NCI-H345 treated with DMSO at 0.1 percent for 48 hours (cell line): ENCODE results near the gene SNX24.

Experiments
- DNase-seq: peaks from one replicate; lab custom pipeline; 2025; ENCODE audit not compliant: unreplicated experiment; lab: John Stamatoyannopoulos, UW

The SNX24 gene

GRCh38 chr5:122915717-122916461 is 70.5 kb downstream of the SNX24 start:
- no peak for DNase-seq

- no peak for DNase-seq
Observed at GRCh38 chr5:122916490-122916889, 71.1 kb downstream of the SNX24 start.

GRCh38 chr5:122919969-122920368 is 74.6 kb downstream of the SNX24 start:
- DNase-seq: no peak

GRCh38 chr5:122921826-122922225 is 76.4 kb downstream of the SNX24 start:
- DNase-seq: no peak

- DNase-seq: no peak
Observed at GRCh38 chr5:122924203-122924602, 78.8 kb downstream of the SNX24 start.

GRCh38 chr5:122924719-122925395 is 79.4 kb downstream of the SNX24 start:
- DNase-seq: no peak

- DNase-seq: no peak
Observed at GRCh38 chr5:122929001-122929400, 83.6 kb downstream of the SNX24 start.

GRCh38 chr5:122929980-122930379 is 84.6 kb downstream of the SNX24 start:
- no peak for DNase-seq

- no peak for DNase-seq
Observed at GRCh38 chr5:122933956-122934355, 88.5 kb downstream of the SNX24 start.

- no peak for DNase-seq
Observed at GRCh38 chr5:122936088-122936487, 90.7 kb downstream of the SNX24 start.

GRCh38 chr5:122937914-122938313 is 92.5 kb downstream of the SNX24 start:
- DNase-seq: no peak

GRCh38 chr5:122940890-122941289 is 95.5 kb downstream of the SNX24 start:
- DNase-seq: no peak

- DNase-seq: no peak
Observed at GRCh38 chr5:122941737-122942136, 96.3 kb downstream of the SNX24 start.

- DNase-seq: no peak
Observed at GRCh38 chr5:122942164-122942914, 96.9 kb downstream of the SNX24 start.

- no peak for DNase-seq
Observed at GRCh38 chr5:122943050-122943698, 97.8 kb downstream of the SNX24 start.

GRCh38 chr5:122944051-122944450 is 98.6 kb downstream of the SNX24 start:
- DNase-seq: no peak

GRCh38 chr5:122947372-122947771 is 102.0 kb downstream of the SNX24 start:
- DNase-seq: no peak

GRCh38 chr5:122947772-122948171 is 102.4 kb downstream of the SNX24 start:
- no peak for DNase-seq

GRCh38 chr5:122948319-122948718 is 102.9 kb downstream of the SNX24 start:
- DNase-seq: no peak

- DNase-seq: no peak
Observed at GRCh38 chr5:122951658-122952057, 106.2 kb downstream of the SNX24 start.

GRCh38 chr5:122954719-122955118 is 109.3 kb downstream of the SNX24 start:
- no peak for DNase-seq
